Fibroblast of the aortic adventitia (primary cell): Measurements from ENCODE around the gene SPA17. TPM values are rescaled to one million over a fixed set of nuclear protein-coding genes. Genes with fewer than 3 reads are reported as not detected.

Experiments used
- DNase-seq: peaks from one replicate; pipeline ENCODE4 v3.0.0-alpha.2; 2010; ENCODE audit warnings: low read depth
- H3K4me3 ChIP-seq: 2 replicates; pipeline ENCODE4 v1.5.1; 2011; ENCODE audit warnings: low read depth, mild to moderate bottlenecking, control low read depth, low read length, moderate library complexity
- CTCF ChIP-seq: IDR thresholded peaks from 2 replicates; pipeline ENCODE4 v1.5.1; 2011; ENCODE audit warnings: mild to moderate bottlenecking, low read length, control low read depth, inconsistent platforms; ENCODE audit not compliant: insufficient read depth
- total RNA-seq: library from RNA; depleted of rRNA; stranded (reverse); fragments of >200 nt; gene quantifications from 2 replicates; pipeline ENCODE4 v1.2.3, GENCODE V29; 2012; ENCODE audit warnings: low replicate concordance

Gene SPA17
- total RNA-seq, 1 donor: 9.1 TPM

GRCh38 chr11:124727474-124727873 is 53.8 kb downstream of the SPA17 start:
- no peak overlapping the region for H3K4me3 ChIP-seq
- no peak for TF ChIP-seq CTCF
- no peak for DNase-seq

- TF ChIP-seq CTCF: no peak
- no peak for DNase-seq
- no peak overlapping the region for H3K4me3 ChIP-seq
These were observed 54.4 kb downstream of the SPA17 start for GRCh38 chr11:124728134-124728533.

GRCh38 chr11:124729571-124729970 is 55.9 kb downstream of the SPA17 start:
- H3K4me3 ChIP-seq: no peak overlapping the region
- DNase-seq: no peak
- TF ChIP-seq CTCF: no peak

GRCh38 chr11:124732230-124732629 is 58.5 kb downstream of the SPA17 start:
- H3K4me3 ChIP-seq: no peak overlapping the region
- TF ChIP-seq CTCF: no peak
- no peak for DNase-seq

GRCh38 chr11:124736736-124737135 is 63.0 kb downstream of the SPA17 start:
- no peak for TF ChIP-seq CTCF
- DNase-seq: no peak
- no peak overlapping the region for H3K4me3 ChIP-seq

GRCh38 chr11:124737638-124738305 is 64.1 kb downstream of the SPA17 start:
- no peak for DNase-seq
- H3K4me3 ChIP-seq: no peak overlapping the region
- TF ChIP-seq CTCF: no peak
